Mesothelial cell of epicardium (in vitro differentiated cells): Measurements from ENCODE around the gene AMOTL1. TPM values are rescaled to one million over a fixed set of nuclear protein-coding genes. Genes with fewer than 3 reads are reported as not detected.

Experiments used
- DNase-seq, 2 experiments: peaks; one replicate each; pipeline ENCODE4 v3.0.0; 2021; ENCODE audit warnings: low spot score in 2 of 2; ENCODE audit not compliant: unreplicated experiment in 2 of 2
- H3K27ac Mint-ChIP-seq: 2 replicates; pipeline ENCODE4 v1.8.0; 2021; ENCODE audit warnings: mixed read lengths
- H3K27me3 Mint-ChIP-seq: 2 replicates; pipeline ENCODE4 v1.8.0; 2021; ENCODE audit warnings: low read depth, mixed read lengths
- H3K36me3 Mint-ChIP-seq: 2 replicates; pipeline ENCODE4 v1.8.0; 2021; ENCODE audit warnings: mixed read lengths
- H3K4me1 Mint-ChIP-seq: 2 replicates; pipeline ENCODE4 v1.8.0; 2021; ENCODE audit warnings: mixed read lengths
- H3K4me3 Mint-ChIP-seq: 2 replicates; pipeline ENCODE4 v1.8.0; 2021; ENCODE audit warnings: mild to moderate bottlenecking, moderate library complexity, mixed read lengths
- H3K9me3 Mint-ChIP-seq: 2 replicates; pipeline ENCODE4 v1.8.0; 2021; ENCODE audit warnings: mixed read lengths
- CTCF ChIP-seq: fragments of 200-600 bp; sonication (generic); IDR thresholded peaks from one replicate; pipeline ENCODE4 v1.5.0; 2021; ENCODE audit warnings: antibody characterized with exemption; ENCODE audit not compliant: unreplicated experiment
- total RNA-seq: library from RNA; stranded (reverse); gene quantifications from 3 replicates; pipeline ENCODE4 v1.2.1, GENCODE V29; 2021

Gene AMOTL1
- total RNA-seq, 1 donor from 2014 or later, result 77.8 TPM

DNA sequence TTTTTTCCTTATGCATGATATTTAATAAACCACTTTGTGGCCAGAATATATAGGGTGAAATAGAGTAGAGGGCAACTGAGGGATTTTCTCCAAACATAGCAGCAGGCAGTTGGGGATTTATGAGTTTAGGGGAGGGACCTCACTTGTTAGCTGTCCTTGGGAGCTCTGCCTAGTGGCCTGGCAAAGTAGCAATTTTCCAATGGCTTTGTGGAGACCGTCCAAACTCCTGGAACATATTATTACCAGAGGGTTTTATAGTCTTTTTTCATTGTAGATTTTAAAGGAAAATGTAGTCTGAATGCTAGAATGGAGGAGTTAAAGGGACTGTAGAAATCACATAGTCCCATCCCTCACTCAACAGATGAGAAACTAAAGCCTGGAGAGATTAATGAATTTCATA, 32.3 kb downstream of the AMOTL1 start:
- Mint-ChIP-seq H3K27ac (no peak overlapping the region), H3K36me3 (peaks cover 28% of the 10 kb centered on the region), H3K9me3 (no peaks in the 10 kb centered on the region), H3K4me3 (no peak overlapping the region), H3K4me1 (peaks cover 9% of the 10 kb centered on the region), H3K27me3 (no peaks in the 10 kb centered on the region)
- no peak for DNase-seq
- no peak for TF ChIP-seq CTCF

GRCh38 chr11:94801866-94802460, 33.8 kb downstream of the AMOTL1 start:
- no peak for TF ChIP-seq CTCF
- no peaks in the 10 kb centered on the region for H3K27me3 Mint-ChIP-seq
- no peaks in the 10 kb centered on the region for H3K9me3 Mint-ChIP-seq
- H3K27ac Mint-ChIP-seq, result no peak overlapping the region
- H3K4me3 Mint-ChIP-seq, result no peak overlapping the region
- peaks cover 22% of the 10 kb centered on the region for H3K4me1 Mint-ChIP-seq
- no peak for DNase-seq
- peaks cover 32% of the 10 kb centered on the region for H3K36me3 Mint-ChIP-seq

- Mint-ChIP-seq H3K27me3 (no peaks in the 10 kb centered on the region), H3K27ac (no peak overlapping the region), H3K9me3 (no peaks in the 10 kb centered on the region), H3K36me3 (peaks cover 33% of the 10 kb centered on the region), H3K4me3 (no peak overlapping the region), H3K4me1 (peaks cover 23% of the 10 kb centered on the region)
- no peak for TF ChIP-seq CTCF
- DNase-seq, result no peak
Measured at GRCh38 chr11:94802501-94802900, 34.3 kb downstream of the AMOTL1 start.

DNA sequence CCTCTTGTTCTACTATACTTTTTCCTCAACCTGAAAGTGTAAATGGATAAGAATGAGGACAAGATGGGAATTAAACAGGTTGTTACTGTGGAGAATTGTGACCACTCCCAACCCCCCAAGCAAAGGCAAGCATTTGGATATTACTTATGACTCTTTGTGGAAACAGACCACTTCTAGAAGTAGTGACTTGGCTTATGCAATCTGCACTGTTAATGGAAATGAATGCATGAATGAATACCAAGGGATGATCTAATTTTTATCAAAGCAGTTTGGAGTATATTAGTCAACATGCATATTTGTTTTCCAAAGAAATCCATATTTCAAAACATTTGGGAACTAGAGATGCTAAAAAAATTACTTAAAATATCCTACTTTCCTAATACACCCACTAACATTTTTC, 35.3 kb downstream of the AMOTL1 start:
- DNase-seq, result no peak
- peaks cover 35% of the 10 kb centered on the region for H3K36me3 Mint-ChIP-seq
- no peaks in the 10 kb centered on the region for H3K9me3 Mint-ChIP-seq
- H3K4me1 Mint-ChIP-seq, result peaks cover 23% of the 10 kb centered on the region
- no peaks in the 10 kb centered on the region for H3K27me3 Mint-ChIP-seq
- no peak for TF ChIP-seq CTCF
- no peak overlapping the region for H3K4me3 Mint-ChIP-seq
- H3K27ac Mint-ChIP-seq, result no peak overlapping the region

GRCh38 chr11:94804874-94805273, 36.7 kb downstream of the AMOTL1 start:
- no peak for DNase-seq
- H3K27ac Mint-ChIP-seq, result no peak overlapping the region

More at GRCh38 chr11:94804874-94805273, 36.7 kb downstream of the AMOTL1 start:
- Mint-ChIP-seq H3K36me3 (peaks cover 31% of the 10 kb centered on the region), H3K4me3 (no peak overlapping the region), H3K4me1 (peaks cover 28% of the 10 kb centered on the region), H3K27me3 (no peaks in the 10 kb centered on the region), H3K9me3 (no peaks in the 10 kb centered on the region)
- TF ChIP-seq CTCF, result no peak
